Measurements from ENCODE around the gene GPC3.

Gene GPC3

GRCh38 chrX:133938530-133938929 lies 46.9 kb downstream of the GPC3 start:
- Mint-ChIP-seq H3K36me3 (ENCODE audit: low read depth) (no peaks in the 10 kb centered on the region), H3K4me1 (ENCODE audit: low read depth) (no peaks in the 10 kb centered on the region), H3K9me3 (no peaks in the 10 kb centered on the region), H3K4me3 (no peak overlapping the region), H3K27ac (no peak overlapping the region), H3K27me3 (peaks cover 37% of the 10 kb centered on the region)
- DNase-seq, result no peak

DNA sequence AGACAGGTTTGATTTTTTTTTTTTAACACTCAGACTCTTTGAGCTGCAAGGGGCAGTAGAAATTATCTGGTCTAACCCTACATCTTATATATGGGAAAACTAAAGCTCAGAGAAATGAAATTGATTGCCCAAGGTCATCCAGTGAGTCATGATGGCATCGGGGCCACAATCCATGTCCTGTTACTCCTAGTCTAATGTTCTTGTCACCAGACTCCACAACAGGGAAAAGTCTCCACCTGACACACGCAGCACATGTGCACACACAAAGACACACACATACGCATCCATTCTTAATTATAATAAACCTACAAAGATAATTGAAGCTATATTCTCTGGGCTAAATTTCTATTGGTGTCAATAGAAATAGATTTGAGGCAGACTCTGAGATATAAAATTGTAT lies 48.4 kb downstream of the GPC3 start:
- H3K9me3 Mint-ChIP-seq, result no peaks in the 10 kb centered on the region
- no peaks in the 10 kb centered on the region for H3K4me1 Mint-ChIP-seq (ENCODE audit: low read depth)
- H3K27ac Mint-ChIP-seq, result no peak overlapping the region
- H3K27me3 Mint-ChIP-seq, result peaks cover 39% of the 10 kb centered on the region
- no peak for DNase-seq
- H3K4me3 Mint-ChIP-seq, result no peak overlapping the region
- H3K36me3 Mint-ChIP-seq (ENCODE audit: low read depth), result no peaks in the 10 kb centered on the region

DNA sequence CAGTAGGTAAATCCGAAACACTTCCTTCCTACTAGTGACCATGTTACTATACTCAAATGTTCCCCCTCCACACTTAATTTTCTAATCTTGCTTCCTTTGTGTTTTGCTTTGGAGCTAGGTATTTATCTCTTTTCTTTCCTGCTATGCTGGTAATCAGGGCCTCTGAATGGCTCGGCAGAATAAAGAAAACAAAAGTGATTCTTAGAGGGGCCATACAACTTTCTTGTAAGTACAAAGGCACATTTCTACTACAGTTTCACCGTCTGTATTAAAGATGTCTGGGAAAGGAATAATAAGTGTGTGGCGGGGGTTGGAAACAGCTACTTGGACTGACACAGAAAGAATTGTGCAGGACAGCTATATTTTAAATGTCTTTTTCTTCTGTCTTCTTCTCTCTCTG lies 50.3 kb downstream of the GPC3 start:
- no peak for DNase-seq
- Mint-ChIP-seq H3K27me3 (peaks cover 34% of the 10 kb centered on the region), H3K4me1 (ENCODE audit: low read depth) (no peaks in the 10 kb centered on the region), H3K9me3 (no peaks in the 10 kb centered on the region), H3K4me3 (no peak overlapping the region), H3K36me3 (ENCODE audit: low read depth) (no peaks in the 10 kb centered on the region), H3K27ac (no peak overlapping the region)

- no peak overlapping the region for H3K4me3 Mint-ChIP-seq
- no peak for DNase-seq
- H3K27ac Mint-ChIP-seq, result no peak overlapping the region
- H3K27me3 Mint-ChIP-seq, result peaks cover 43% of the 10 kb centered on the region
- H3K4me1 Mint-ChIP-seq (ENCODE audit: low read depth), result no peaks in the 10 kb centered on the region
- no peaks in the 10 kb centered on the region for H3K9me3 Mint-ChIP-seq
- H3K36me3 Mint-ChIP-seq (ENCODE audit: low read depth), result no peaks in the 10 kb centered on the region
Measured at GRCh38 chrX:133933316-133933715, 52.1 kb downstream of the GPC3 start.

- H3K9me3 Mint-ChIP-seq, result no peaks in the 10 kb centered on the region
- DNase-seq, result no peak
- H3K36me3 Mint-ChIP-seq (ENCODE audit: low read depth), result no peaks in the 10 kb centered on the region
- no peak overlapping the region for H3K4me3 Mint-ChIP-seq
- H3K27ac Mint-ChIP-seq, result no peak overlapping the region
- no peaks in the 10 kb centered on the region for H3K4me1 Mint-ChIP-seq (ENCODE audit: low read depth)
- H3K27me3 Mint-ChIP-seq, result peaks cover 28% of the 10 kb centered on the region
Measured at GRCh38 chrX:133929836-133930464, 55.4 kb downstream of the GPC3 start.

DNA sequence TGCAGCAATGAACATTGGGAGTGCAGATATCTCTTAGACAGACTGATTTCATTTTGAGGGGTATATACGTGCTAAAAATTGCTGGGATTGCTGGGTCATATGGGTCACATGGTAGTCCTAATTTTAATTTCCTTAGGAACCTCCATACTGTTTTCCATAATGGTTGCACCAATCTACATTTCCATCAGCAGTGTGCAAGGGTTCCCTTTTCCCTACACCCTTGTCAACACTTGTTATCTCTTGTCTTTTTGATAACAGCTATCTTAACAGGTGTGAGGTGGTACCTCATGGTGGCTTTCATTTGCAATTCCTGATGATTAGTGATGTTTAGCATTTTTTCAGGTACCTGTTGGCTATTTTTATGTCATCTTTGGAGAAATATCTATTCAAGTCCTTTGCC lies 57.0 kb downstream of the GPC3 start:
- Mint-ChIP-seq H3K4me1 (ENCODE audit: low read depth) (peaks cover 7% of the 10 kb centered on the region), H3K36me3 (ENCODE audit: low read depth) (no peaks in the 10 kb centered on the region), H3K4me3 (no peak overlapping the region), H3K9me3 (no peaks in the 10 kb centered on the region), H3K27ac (no peak overlapping the region), H3K27me3 (peaks cover 24% of the 10 kb centered on the region)
- DNase-seq, result no peak

DNA sequence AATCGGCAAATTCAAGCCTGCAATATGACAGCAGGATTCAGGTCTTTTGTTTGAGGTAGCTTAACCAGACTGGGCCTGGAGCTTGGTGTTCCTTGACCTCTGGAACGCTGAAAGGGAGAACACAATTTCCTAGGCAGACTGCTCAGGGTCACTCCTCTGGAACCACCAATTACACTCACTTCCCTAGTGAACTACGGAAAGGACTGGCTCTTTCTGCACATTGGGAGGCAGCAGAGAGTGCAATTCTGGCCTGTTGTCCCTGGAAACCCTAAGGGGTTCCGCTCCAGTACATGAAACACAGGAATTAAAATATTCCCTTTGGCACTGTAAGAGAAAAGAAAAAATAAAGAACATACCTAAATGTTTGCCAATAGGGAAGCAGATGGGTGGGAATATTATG lies 58.6 kb downstream of the GPC3 start:
- H3K4me1 Mint-ChIP-seq (ENCODE audit: low read depth), result peaks cover 22% of the 10 kb centered on the region
- no peaks in the 10 kb centered on the region for H3K36me3 Mint-ChIP-seq (ENCODE audit: low read depth)
- H3K27me3 Mint-ChIP-seq, result peaks cover 20% of the 10 kb centered on the region
- no peak overlapping the region for H3K4me3 Mint-ChIP-seq
- no peaks in the 10 kb centered on the region for H3K9me3 Mint-ChIP-seq
- no peak overlapping the region for H3K27ac Mint-ChIP-seq
- no peak for DNase-seq

GRCh38 chrX:133926099-133926498 lies 59.3 kb downstream of the GPC3 start:
- Mint-ChIP-seq H3K27ac (no peak overlapping the region), H3K27me3 (peaks cover 19% of the 10 kb centered on the region), H3K4me3 (no peak overlapping the region), H3K4me1 (ENCODE audit: low read depth) (peaks cover 25% of the 10 kb centered on the region), H3K9me3 (no peaks in the 10 kb centered on the region), H3K36me3 (ENCODE audit: low read depth) (no peaks in the 10 kb centered on the region)
- no peak for DNase-seq

DNA sequence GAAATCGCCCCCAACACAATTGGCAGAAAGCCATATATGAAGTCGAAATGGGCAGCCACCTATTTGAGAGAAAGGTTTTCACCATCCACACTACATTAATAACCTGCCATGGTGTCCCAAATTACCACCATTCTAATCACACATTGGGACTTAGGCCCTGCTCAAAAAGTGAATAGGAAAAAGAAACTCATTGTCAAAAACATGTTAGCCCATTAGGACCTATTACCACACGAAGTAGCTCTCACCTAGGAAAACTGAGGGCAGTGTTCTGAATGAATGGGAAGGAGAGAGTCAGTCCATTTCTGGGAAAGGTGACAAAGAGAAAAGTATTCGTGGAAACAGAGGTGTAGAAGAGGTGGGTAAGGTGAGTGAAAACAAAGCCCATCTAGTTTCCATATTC lies 60.8 kb downstream of the GPC3 start:
- Mint-ChIP-seq H3K36me3 (ENCODE audit: low read depth) (no peaks in the 10 kb centered on the region), H3K27me3 (peaks cover 11% of the 10 kb centered on the region), H3K4me3 (no peak overlapping the region)

GRCh38 chrX:133923548-133923947 lies 61.8 kb downstream of the GPC3 start:
- no peaks in the 10 kb centered on the region for H3K36me3 Mint-ChIP-seq (ENCODE audit: low read depth)
- H3K9me3 Mint-ChIP-seq, result no peaks in the 10 kb centered on the region
- H3K27me3 Mint-ChIP-seq, result peaks cover 11% of the 10 kb centered on the region
- H3K4me3 Mint-ChIP-seq, result no peak overlapping the region
- peaks cover 25% of the 10 kb centered on the region for H3K4me1 Mint-ChIP-seq (ENCODE audit: low read depth)
- DNase-seq, result no peak
- H3K27ac Mint-ChIP-seq, result no peak overlapping the region

More for the DNA sequence above, 60.8 kb downstream of the GPC3 start:
- Mint-ChIP-seq H3K27ac (no peak overlapping the region), H3K4me1 (ENCODE audit: low read depth) (peaks cover 25% of the 10 kb centered on the region), H3K9me3 (no peaks in the 10 kb centered on the region)
- DNase-seq, result no peak

DNA sequence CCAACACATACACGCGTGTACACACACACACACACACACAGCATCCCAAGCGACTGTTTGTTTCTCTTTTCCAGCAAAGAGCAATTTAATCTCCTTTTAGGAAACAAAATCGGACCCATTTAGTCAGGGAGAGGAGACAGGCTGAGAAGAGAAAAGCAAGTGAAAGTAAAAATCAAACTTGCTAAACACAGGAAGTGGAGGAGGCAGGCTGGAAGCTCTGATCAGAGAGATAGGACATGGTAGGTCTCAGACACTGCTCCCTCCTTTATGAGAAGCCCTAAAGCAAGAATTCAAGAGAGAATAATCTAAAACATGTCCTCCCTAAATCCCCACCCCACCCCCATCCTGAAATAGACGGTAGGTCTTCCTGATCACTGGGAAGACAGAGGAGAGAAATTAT lies 62.3 kb downstream of the GPC3 start:
- H3K36me3 Mint-ChIP-seq (ENCODE audit: low read depth), result no peaks in the 10 kb centered on the region
- peaks cover 28% of the 10 kb centered on the region for H3K4me1 Mint-ChIP-seq (ENCODE audit: low read depth)
- H3K4me3 Mint-ChIP-seq, result peak overlapping the region; percentile 50
- DNase-seq, result no peak
- H3K27ac Mint-ChIP-seq, result peak overlapping the region; percentile 70
- H3K27me3 Mint-ChIP-seq, result peaks cover 14% of the 10 kb centered on the region
- H3K9me3 Mint-ChIP-seq, result no peaks in the 10 kb centered on the region

DNA sequence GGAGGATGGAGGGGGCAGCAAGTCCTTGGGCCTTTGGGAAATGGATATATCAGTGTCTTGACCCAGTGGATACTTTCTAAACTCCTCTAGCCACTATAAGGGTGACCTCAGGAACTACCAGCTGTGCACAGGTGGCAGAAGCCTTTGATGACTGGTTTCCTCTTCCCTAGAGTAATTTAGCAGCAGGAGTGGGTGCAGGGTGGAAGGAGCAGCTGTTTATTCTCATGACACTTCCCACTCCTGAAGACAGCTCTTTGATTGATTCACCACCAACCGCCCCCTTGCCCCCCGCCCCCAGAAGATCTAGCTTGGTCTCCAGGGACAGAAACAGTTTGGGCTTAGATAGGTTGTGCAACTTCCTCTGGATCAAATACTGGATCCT lies 63.0 kb downstream of the GPC3 start:
- Mint-ChIP-seq H3K27ac (no peak overlapping the region), H3K4me1 (ENCODE audit: low read depth) (peaks cover 28% of the 10 kb centered on the region), H3K27me3 (peaks cover 11% of the 10 kb centered on the region), H3K4me3 (no peak overlapping the region), H3K36me3 (ENCODE audit: low read depth) (no peaks in the 10 kb centered on the region), H3K9me3 (no peaks in the 10 kb centered on the region)
- no peak for DNase-seq

- H3K9me3 Mint-ChIP-seq, result peaks cover 3% of the 10 kb centered on the region
- peaks cover 14% of the 10 kb centered on the region for H3K27me3 Mint-ChIP-seq
- peak; percentile 56 for DNase-seq
- H3K4me3 Mint-ChIP-seq, result no peak overlapping the region
- H3K27ac Mint-ChIP-seq, result no peak overlapping the region
- no peaks in the 10 kb centered on the region for H3K36me3 Mint-ChIP-seq (ENCODE audit: low read depth)
- peaks cover 29% of the 10 kb centered on the region for H3K4me1 Mint-ChIP-seq (ENCODE audit: low read depth)
Measured at GRCh38 chrX:133921764-133922389, 63.5 kb downstream of the GPC3 start.

DNA sequence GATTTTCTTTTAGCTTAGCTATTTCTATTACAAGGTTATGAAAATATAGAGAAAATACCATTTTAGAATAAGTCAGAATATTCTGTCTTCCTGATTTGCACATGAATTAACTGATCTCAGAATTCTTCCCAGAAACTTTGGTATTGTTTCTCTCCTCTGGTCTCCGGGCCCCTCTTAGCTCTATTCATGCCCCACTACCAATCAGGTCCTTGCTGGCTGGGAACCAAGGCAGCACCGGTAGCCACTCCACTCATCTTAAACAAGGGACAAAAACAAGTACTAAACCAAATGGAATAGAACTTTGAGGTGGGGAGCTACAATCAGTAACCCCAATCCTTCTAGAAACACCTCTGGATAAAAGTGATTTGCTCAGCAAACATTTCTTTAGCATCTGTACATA lies 64.3 kb downstream of the GPC3 start:
- no peak overlapping the region for H3K4me3 Mint-ChIP-seq
- H3K9me3 Mint-ChIP-seq, result peaks cover 4% of the 10 kb centered on the region
- no peak overlapping the region for H3K27ac Mint-ChIP-seq
- peaks cover 29% of the 10 kb centered on the region for H3K4me1 Mint-ChIP-seq (ENCODE audit: low read depth)
- no peaks in the 10 kb centered on the region for H3K36me3 Mint-ChIP-seq (ENCODE audit: low read depth)
- no peak for DNase-seq
- H3K27me3 Mint-ChIP-seq, result peaks cover 14% of the 10 kb centered on the region

- H3K9me3 Mint-ChIP-seq, result peaks cover 4% of the 10 kb centered on the region
- peaks cover 25% of the 10 kb centered on the region for H3K27me3 Mint-ChIP-seq
Measured at GRCh38 chrX:133918361-133918771, 67.0 kb downstream of the GPC3 start.

More at GRCh38 chrX:133918361-133918771, 67.0 kb downstream of the GPC3 start:
- H3K4me1 Mint-ChIP-seq (ENCODE audit: low read depth), result peaks cover 22% of the 10 kb centered on the region
- no peak for DNase-seq
- no peak overlapping the region for H3K4me3 Mint-ChIP-seq
- H3K36me3 Mint-ChIP-seq (ENCODE audit: low read depth), result no peaks in the 10 kb centered on the region
- no peak overlapping the region for H3K27ac Mint-ChIP-seq

Data from activated T-cell treated with anti-CD3 and anti-CD28 coated beads, Interleukin-2, amount 50 U/mL, for 24 hours (primary cell).